Mesothelial cell of epicardium (in vitro differentiated cells): Measurements from ENCODE around the gene CTNNA3. TPM values are rescaled to one million over a fixed set of nuclear protein-coding genes. Genes with fewer than 3 reads are reported as not detected.

ENCODE experiments used
- DNase-seq, 2 experiments: peaks; one replicate each; pipeline ENCODE4 v3.0.0; 2021; ENCODE audit warnings: low spot score in 2 of 2; ENCODE audit not compliant: unreplicated experiment in 2 of 2
- H3K27ac Mint-ChIP-seq: 2 replicates; pipeline ENCODE4 v1.8.0; 2021; ENCODE audit warnings: mixed read lengths
- H3K27me3 Mint-ChIP-seq: 2 replicates; pipeline ENCODE4 v1.8.0; 2021; ENCODE audit warnings: low read depth, mixed read lengths
- H3K36me3 Mint-ChIP-seq: 2 replicates; pipeline ENCODE4 v1.8.0; 2021; ENCODE audit warnings: mixed read lengths
- H3K4me1 Mint-ChIP-seq: 2 replicates; pipeline ENCODE4 v1.8.0; 2021; ENCODE audit warnings: mixed read lengths
- H3K4me3 Mint-ChIP-seq: 2 replicates; pipeline ENCODE4 v1.8.0; 2021; ENCODE audit warnings: mild to moderate bottlenecking, moderate library complexity, mixed read lengths
- H3K9me3 Mint-ChIP-seq: 2 replicates; pipeline ENCODE4 v1.8.0; 2021; ENCODE audit warnings: mixed read lengths
- CTCF ChIP-seq: fragments of 200-600 bp; sonication (generic); IDR thresholded peaks from one replicate; pipeline ENCODE4 v1.5.0; 2021; ENCODE audit warnings: antibody characterized with exemption; ENCODE audit not compliant: unreplicated experiment
- total RNA-seq: library from RNA; stranded (reverse); gene quantifications from 3 replicates; pipeline ENCODE4 v1.2.1, GENCODE V29; 2021

The CTNNA3 gene
- total RNA-seq, 1 donor from 2014 or later: 14.2 TPM

GRCh38 chr10:65907199-65907712 lies 1788.7 kb downstream of the CTNNA3 start:
- Mint-ChIP-seq H3K4me3 (no peak overlapping the region), H3K27me3 (no peaks in the 10 kb centered on the region), H3K9me3 (no peaks in the 10 kb centered on the region), H3K36me3 (no peaks in the 10 kb centered on the region), H3K27ac (no peak overlapping the region), H3K4me1 (no peaks in the 10 kb centered on the region)
- no peak for TF ChIP-seq CTCF
- DNase-seq: no peak

GRCh38 chr10:65903620-65904019 lies 1792.4 kb downstream of the CTNNA3 start:
- Mint-ChIP-seq H3K36me3 (no peaks in the 10 kb centered on the region), H3K9me3 (no peaks in the 10 kb centered on the region)
- no peak for TF ChIP-seq CTCF

GRCh38 chr10:65900271-65900670 lies 1795.7 kb downstream of the CTNNA3 start:
- Mint-ChIP-seq H3K27ac (no peak overlapping the region), H3K36me3 (no peaks in the 10 kb centered on the region), H3K4me3 (no peak overlapping the region), H3K9me3 (no peaks in the 10 kb centered on the region), H3K4me1 (peaks cover 7% of the 10 kb centered on the region), H3K27me3 (no peaks in the 10 kb centered on the region)
- TF ChIP-seq CTCF: no peak
- DNase-seq: no peak

More at GRCh38 chr10:65903620-65904019, 1792.4 kb downstream of the CTNNA3 start:
- Mint-ChIP-seq H3K4me1 (peaks cover 2% of the 10 kb centered on the region), H3K27ac (no peak overlapping the region), H3K4me3 (no peak overlapping the region), H3K27me3 (no peaks in the 10 kb centered on the region)
- DNase-seq: no peak

GRCh38 chr10:65898055-65898454 lies 1797.9 kb downstream of the CTNNA3 start:
- H3K36me3 Mint-ChIP-seq: no peaks in the 10 kb centered on the region
- no peak overlapping the region for H3K4me3 Mint-ChIP-seq
- no peak for TF ChIP-seq CTCF
- DNase-seq: no peak
- H3K9me3 Mint-ChIP-seq: no peaks in the 10 kb centered on the region
- H3K4me1 Mint-ChIP-seq: peaks cover 7% of the 10 kb centered on the region
- H3K27ac Mint-ChIP-seq: no peak overlapping the region
- H3K27me3 Mint-ChIP-seq: no peaks in the 10 kb centered on the region

GRCh38 chr10:65894961-65895360 lies 1801.0 kb downstream of the CTNNA3 start:
- Mint-ChIP-seq H3K4me1 (peaks cover 20% of the 10 kb centered on the region), H3K36me3 (no peaks in the 10 kb centered on the region), H3K4me3 (no peak overlapping the region), H3K9me3 (no peaks in the 10 kb centered on the region), H3K27me3 (no peaks in the 10 kb centered on the region), H3K27ac (no peak overlapping the region)
- no peak for TF ChIP-seq CTCF
- DNase-seq: no peak

DNA sequence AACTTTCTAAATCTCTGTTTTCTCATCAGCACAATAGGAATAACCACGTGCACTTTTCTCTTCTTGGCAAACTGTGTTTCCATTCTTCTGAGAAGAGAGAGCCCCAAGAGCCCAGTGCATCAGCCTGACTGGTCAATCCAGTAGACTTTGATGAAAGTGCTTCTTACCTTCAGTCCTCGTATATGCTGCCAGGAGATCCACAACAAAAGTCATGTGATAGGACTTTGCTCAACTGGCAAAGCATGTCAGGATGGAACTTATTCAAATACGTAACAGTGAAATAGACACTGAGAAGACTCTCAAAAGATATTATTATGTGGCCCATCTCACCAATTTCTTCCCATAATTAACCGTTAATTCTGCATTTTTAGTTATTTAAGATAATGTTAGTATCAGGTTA lies 1801.6 kb downstream of the CTNNA3 start:
- H3K36me3 Mint-ChIP-seq: no peaks in the 10 kb centered on the region
- no peak for TF ChIP-seq CTCF

More for the DNA sequence above, 1801.6 kb downstream of the CTNNA3 start:
- no peak overlapping the region for H3K4me3 Mint-ChIP-seq
- H3K27me3 Mint-ChIP-seq: no peaks in the 10 kb centered on the region
- DNase-seq: no peak
- no peak overlapping the region for H3K27ac Mint-ChIP-seq
- H3K4me1 Mint-ChIP-seq: peaks cover 20% of the 10 kb centered on the region
- no peaks in the 10 kb centered on the region for H3K9me3 Mint-ChIP-seq
